ENCODE data around the gene TEX52. TPM values are rescaled to one million over a fixed set of nuclear protein-coding genes. Genes with fewer than 3 reads are reported as not detected.
A peak's percentile ranks its signal among the peaks of the same experiment; 100 is the strongest.

Gene TEX52
- total RNA-seq, 1 donor from 2014 or later: not detected

DNA sequence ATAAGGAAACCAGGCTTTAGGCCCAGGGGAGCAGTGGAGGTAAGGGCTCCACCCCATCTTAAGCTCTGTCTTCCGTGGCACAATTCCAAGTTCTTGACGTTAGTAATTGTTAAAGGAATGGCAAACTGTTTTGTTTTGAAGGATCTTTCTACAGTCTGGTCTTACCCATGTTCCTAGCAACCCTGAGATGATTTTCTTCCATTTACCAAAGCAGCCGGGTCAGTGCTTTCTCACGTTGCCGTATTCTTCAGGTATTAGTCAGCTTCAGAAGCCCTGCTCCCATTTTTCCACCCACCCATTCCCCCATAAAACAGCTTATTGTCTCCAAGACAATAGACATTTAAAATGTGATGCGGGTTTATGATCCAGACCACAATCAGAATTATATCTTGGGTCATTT is 32.3 kb downstream of the TEX52 start:
- Histone ChIP-seq H3K36me3 (peaks cover 0 to 86% of the 10 kb centered on the region in 2 donors), H3K4me1 (no peaks in the 10 kb centered on the region), H3K27me3 (no peaks in the 10 kb centered on the region), H3K9me3 (no peaks in the 10 kb centered on the region), H3K4me3 (no peak overlapping the region), H3K27ac (no peak overlapping the region)
- TF ChIP-seq, protein P1, sequence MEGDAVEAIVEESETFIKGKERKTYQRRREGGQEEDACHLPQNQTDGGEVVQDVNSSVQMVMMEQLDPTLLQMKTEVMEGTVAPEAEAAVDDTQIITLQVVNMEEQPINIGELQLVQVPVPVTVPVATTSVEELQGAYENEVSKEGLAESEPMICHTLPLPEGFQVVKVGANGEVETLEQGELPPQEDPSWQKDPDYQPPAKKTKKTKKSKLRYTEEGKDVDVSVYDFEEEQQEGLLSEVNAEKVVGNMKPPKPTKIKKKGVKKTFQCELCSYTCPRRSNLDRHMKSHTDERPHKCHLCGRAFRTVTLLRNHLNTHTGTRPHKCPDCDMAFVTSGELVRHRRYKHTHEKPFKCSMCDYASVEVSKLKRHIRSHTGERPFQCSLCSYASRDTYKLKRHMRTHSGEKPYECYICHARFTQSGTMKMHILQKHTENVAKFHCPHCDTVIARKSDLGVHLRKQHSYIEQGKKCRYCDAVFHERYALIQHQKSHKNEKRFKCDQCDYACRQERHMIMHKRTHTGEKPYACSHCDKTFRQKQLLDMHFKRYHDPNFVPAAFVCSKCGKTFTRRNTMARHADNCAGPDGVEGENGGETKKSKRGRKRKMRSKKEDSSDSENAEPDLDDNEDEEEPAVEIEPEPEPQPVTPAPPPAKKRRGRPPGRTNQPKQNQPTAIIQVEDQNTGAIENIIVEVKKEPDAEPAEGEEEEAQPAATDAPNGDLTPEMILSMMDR (IDR thresholded peaks at IDR 0.05): no peak
- TF ChIP-seq POLR2A (IDR thresholded peaks at IDR 0.05) (no peak), POLR2AphosphoS5 (IDR thresholded peaks at IDR 0.05; ENCODE audit: insufficient read depth in 1 of 2, low read depth in 1 of 2) (no peak)
- intact Hi-C loops (cut with DNase I): no loop called here
- no peak for DNase-seq (ENCODE audit: extremely low spot score in 2 of 2)

- peaks cover 0 to 84% of the 10 kb centered on the region in 2 donors for H3K36me3 ChIP-seq
- no peaks in the 10 kb centered on the region for H3K9me3 ChIP-seq
- H3K4me3 ChIP-seq: no peak overlapping the region
- H3K27me3 ChIP-seq: no peaks in the 10 kb centered on the region
- intact Hi-C loops (cut with DNase I): no loop called here
- no peak for DNase-seq (ENCODE audit: extremely low spot score in 2 of 2)
- H3K27ac ChIP-seq: no peak overlapping the region
- H3K4me1 ChIP-seq: no peaks in the 10 kb centered on the region
- TF ChIP-seq, protein P1 (IDR thresholded peaks at IDR 0.05): no peak
- TF ChIP-seq POLR2AphosphoS5 (IDR thresholded peaks at IDR 0.05; ENCODE audit: insufficient read depth in 1 of 2, low read depth in 1 of 2): no peak
Measured at GRCh38 chr12:2823483-2823882, 33.4 kb downstream of the TEX52 start.

DNA sequence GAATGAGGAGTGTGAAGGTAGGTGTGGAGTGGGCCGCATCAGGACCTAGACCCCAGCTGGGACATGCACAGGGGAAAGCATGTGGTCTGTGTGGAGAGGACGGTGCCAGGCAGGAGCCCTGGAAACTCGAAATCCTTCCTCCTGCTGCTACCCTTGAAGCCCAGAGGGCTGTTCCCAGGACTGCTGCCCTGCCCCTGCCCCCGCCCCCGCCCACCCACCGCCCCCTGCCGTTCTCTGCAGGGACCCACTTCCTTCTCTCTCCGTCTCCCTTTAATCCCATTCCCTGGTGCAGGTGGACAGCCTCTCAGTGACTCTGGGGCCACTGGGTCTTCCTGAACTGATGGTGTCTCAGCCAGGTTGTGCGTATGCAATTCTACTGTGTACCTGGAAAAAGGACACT is 36.4 kb downstream of the TEX52 start:
- Histone ChIP-seq H3K9me3 (no peaks in the 10 kb centered on the region), H3K4me1 (peaks cover 2% of the 10 kb centered on the region), H3K36me3 (peaks cover 0 to 63% of the 10 kb centered on the region in 2 donors), H3K27ac (no peak overlapping the region), H3K4me3 (no peak overlapping the region), H3K27me3 (no peaks in the 10 kb centered on the region)
- TF ChIP-seq POLR2AphosphoS5 (IDR thresholded peaks at IDR 0.05; ENCODE audit: insufficient read depth in 1 of 2, low read depth in 1 of 2): no peak
- TF ChIP-seq, protein P1 (IDR thresholded peaks at IDR 0.05): no peak
- TF ChIP-seq POLR2A (IDR thresholded peaks at IDR 0.05): no peak
- intact Hi-C loops (cut with DNase I): no loop called here
- DNase-seq (ENCODE audit: extremely low spot score in 2 of 2): no peak

- intact Hi-C loops (cut with DNase I): no loop called here
- H3K4me3 ChIP-seq: no peak overlapping the region
- no peak overlapping the region for H3K27ac ChIP-seq
- no peak for DNase-seq (ENCODE audit: extremely low spot score in 2 of 2)
- H3K27me3 ChIP-seq: no peaks in the 10 kb centered on the region
- peaks cover 0 to 57% of the 10 kb centered on the region in 2 donors for H3K36me3 ChIP-seq
- no peak for TF ChIP-seq POLR2A (IDR thresholded peaks at IDR 0.05)
- no peaks in the 10 kb centered on the region for H3K9me3 ChIP-seq
- H3K4me1 ChIP-seq: peaks cover 8% of the 10 kb centered on the region
Measured at GRCh38 chr12:2819810-2820209, 37.0 kb downstream of the TEX52 start.

GRCh38 chr12:2813214-2814185 is 43.3 kb downstream of the TEX52 start:
- Histone ChIP-seq H3K4me1 (peaks cover 36% of the 10 kb centered on the region), H3K27ac (peak overlapping the region; percentile 93), H3K27me3 (no peaks in the 10 kb centered on the region), H3K36me3 (peaks cover 0 to 8% of the 10 kb centered on the region in 2 donors), H3K9me3 (no peaks in the 10 kb centered on the region), H3K4me3 (peak overlapping the region; percentile 70 to 74)
- intact Hi-C loops (cut with DNase I): no loop called here
- peak in 1 of 2 donors; percentile 58 for TF ChIP-seq POLR2AphosphoS5 (IDR thresholded peaks at IDR 0.05; ENCODE audit: insufficient read depth in 1 of 2, low read depth in 1 of 2)
- TF ChIP-seq, protein P1 (IDR thresholded peaks at IDR 0.05): peak; percentile 16 to 44 (median 22)
- TF ChIP-seq POLR2A (IDR thresholded peaks at IDR 0.05): no peak
- DNase-seq (ENCODE audit: extremely low spot score in 2 of 2): no peak

Data from vagina (tissue), 2 donors.